Measurements from ENCODE around the gene FAM13A.
"Not testable (repeated sequence)": the region's sequence is repeated elsewhere in the genome, so short reads cannot be mapped to it uniquely, and the experiment has no call there.

The FAM13A gene

GRCh38 chr4:89042055-89042454, 14.9 kb downstream of the FAM13A start:
- no peak for DNase-seq (ENCODE audit: low spot score)

GRCh38 chr4:89039730-89040338, 17.2 kb downstream of the FAM13A start:
- DNase-seq (ENCODE audit: low spot score) = no peak

- no peak for DNase-seq (ENCODE audit: low spot score)
Observed at GRCh38 chr4:89036535-89036934, 20.4 kb downstream of the FAM13A start.

GRCh38 chr4:89031272-89031671, 25.7 kb downstream of the FAM13A start:
- DNase-seq (ENCODE audit: low spot score) = no peak

DNA sequence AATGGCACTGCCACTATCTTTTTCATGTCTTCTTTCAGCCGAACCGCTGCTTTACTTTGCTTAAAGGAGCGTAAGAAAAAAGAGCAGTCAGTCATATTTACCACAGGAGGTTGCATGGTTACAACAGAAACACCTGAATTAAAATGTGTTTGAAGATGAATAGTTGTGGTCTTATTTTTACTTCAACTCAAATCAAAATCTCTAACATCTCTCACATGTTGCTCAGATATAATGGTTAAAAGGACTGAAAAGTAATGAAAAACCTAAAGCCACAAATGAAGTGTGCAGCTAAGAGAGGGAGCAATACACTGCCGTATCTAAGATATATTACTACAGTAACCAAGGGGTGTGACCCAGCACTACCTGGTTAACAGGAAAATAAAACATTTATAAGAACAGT, 27.4 kb downstream of the FAM13A start:
- DNase-seq (ENCODE audit: low spot score) = no peak

DNA sequence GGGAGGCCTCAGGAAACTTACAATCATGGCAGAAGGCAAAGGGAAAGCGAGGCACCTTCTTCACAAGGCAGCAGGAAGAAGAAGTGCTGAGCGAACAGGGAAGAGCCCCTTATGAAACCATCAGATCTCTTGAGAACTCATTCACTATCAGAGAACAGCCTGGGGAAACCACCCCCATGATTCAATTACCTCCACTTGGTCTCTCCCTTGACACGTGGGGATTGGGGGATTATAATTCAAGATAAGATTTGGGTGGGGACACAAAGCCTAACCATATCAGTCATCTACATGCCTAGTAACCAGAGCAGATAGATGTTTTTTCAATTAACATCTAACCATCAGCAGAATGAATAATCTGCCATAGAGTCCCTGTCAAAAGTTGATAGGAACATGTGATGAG, 30.4 kb downstream of the FAM13A start:
- no peak for DNase-seq (ENCODE audit: low spot score)

DNA sequence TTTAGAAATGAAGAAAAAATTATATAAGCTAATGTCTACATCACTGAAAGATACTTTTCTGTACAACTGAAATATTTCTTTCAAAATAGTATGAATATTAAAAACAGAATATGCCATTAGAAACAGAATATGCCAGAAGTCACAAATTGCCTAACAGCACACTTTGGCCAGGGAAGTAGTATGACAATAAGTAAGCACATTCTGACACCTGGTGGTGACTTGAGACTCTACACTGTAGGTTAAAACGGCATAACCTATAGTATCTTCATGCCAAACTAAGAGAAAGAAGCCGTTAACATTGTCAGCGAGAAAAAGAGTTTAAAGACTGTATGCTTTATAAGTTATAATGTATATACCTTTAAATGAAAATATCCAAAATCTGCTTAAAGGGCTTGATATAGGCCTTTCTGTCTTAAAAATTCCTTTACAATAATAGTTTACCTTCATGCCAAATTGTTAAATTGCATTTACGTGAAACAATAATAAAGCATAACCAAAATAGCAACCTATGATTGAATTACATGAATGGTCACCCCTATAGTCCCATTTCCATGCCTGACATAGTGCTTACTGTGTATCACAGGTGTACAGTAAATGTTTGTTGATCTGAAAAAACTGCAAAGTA, 32.8 kb downstream of the FAM13A start:
- DNase-seq (ENCODE audit: low spot score) = peak; percentile 71

DNA sequence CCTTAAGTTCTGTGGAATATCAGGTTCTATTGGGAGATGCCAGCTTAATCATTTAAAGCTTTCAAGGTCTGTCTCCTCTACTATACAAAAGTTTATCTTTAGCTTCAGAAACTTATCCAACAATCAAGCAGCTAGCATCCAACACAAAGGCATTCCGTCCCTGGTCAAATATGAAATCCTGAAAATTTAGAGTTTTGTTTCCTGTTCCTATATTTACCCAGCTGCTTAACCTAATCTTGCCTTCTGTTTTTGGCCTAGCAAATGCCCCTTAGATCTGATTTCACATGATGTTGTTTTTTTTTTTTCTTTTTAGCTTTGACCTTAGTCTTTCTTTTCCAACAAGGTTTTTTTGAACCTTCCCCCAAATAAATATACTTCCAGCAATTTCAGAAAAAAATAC, 33.8 kb downstream of the FAM13A start:
- DNase-seq (ENCODE audit: low spot score) = no peak

GRCh38 chr4:89022426-89023128, 34.4 kb downstream of the FAM13A start:
- no peak for DNase-seq (ENCODE audit: low spot score)

DNA sequence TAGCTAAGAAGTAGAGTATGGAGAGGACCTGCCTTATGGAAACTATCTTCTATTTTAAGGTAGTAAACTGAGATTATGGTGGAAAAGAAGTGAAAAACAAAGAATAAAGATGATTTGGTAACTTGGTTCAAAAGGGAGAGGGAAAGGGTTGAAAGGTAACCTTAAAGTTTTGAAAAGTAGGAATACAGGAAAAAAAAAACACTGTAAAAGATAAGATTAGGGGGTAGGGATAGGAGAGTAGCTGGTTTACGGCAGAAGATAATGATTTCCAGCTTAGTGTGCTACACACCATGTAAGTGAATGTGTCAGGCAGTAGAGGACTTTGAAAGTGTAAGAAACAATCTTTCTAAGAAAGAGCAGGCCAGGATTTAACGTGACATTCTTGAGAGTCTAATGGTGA, 35.3 kb downstream of the FAM13A start:
- no peak for DNase-seq (ENCODE audit: low spot score)

- no peak for DNase-seq (ENCODE audit: low spot score)
Observed at GRCh38 chr4:89021062-89021461, 35.9 kb downstream of the FAM13A start.

DNA sequence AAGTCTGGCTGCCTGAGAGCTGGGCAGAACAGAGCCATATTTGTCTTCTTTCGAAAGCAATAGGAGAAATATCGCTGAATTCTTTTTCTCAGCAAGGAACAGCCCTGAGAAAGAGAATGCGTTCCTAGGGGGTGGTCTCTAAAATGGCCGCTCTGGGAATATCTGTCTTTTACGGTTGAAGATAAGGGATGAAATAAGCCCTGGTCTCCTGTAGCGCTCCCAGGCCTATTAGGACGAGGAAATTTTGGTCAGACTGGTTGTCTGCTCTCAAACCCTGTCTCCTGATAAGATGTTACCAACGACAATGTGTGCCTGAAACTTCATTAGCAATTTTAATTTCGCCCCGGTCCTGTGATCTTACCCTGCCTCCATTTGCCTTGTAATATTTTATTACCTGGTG, 42.1 kb downstream of the FAM13A start:
- not testable (repeated sequence) for DNase-seq (ENCODE audit: low spot score)

DNA sequence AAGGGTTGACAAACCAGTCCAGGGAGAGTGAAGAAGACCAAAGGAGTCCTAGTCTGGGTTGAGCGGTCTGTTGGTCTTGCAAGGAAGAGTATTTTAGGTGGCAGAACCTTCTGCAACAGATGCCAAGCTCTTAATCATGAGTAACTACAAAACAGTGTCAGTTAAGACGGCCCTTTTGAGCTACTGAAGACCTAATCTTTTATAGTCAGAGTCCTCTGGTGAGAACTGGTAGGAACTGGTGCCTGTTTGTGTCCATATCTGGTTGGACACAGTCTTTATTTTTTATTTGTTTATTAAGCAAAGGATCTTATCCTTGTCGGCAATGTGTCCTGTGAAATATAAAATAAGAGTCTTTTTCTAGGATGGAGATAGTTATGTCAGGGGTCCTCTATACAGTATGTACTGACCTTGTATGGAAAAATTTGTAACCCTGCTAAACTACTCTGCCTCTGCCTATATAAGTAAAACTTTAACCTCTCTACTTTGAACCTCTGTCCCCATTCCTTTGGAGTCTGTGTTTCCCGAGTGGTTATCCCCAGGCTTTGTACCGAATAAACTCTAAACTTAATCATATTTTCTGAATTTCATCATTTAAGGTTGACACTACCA, 47.1 kb downstream of the FAM13A start:
- DNase-seq (ENCODE audit: low spot score) = no peak

GRCh38 chr4:89009115-89009514, 47.9 kb downstream of the FAM13A start:
- no peak for DNase-seq (ENCODE audit: low spot score)

GRCh38 chr4:89008166-89008565, 48.8 kb downstream of the FAM13A start:
- DNase-seq (ENCODE audit: low spot score) = no peak

- no peak for DNase-seq (ENCODE audit: low spot score)
Observed at GRCh38 chr4:89007338-89007939, 49.5 kb downstream of the FAM13A start.

DNA sequence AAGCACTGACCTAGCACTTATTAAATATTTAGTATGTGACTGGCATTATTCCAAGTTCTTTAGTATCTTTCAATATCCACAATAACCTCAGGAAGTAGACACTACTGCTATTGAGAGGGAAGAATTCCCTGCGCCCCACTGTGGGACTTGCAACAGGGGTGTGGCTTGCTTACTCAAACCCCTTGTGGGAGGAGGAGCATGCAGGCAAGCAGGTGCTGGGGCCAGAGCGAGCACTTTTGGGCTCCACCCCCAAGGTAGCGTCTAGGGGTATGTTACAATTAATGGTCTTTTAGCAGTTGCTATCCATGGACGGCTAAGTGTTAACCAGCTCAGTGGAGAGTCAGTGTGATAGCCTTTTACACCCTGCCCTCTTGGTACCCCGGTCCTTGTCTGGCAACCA, 50.7 kb downstream of the FAM13A start:
- no peak for DNase-seq (ENCODE audit: low spot score)

- not testable (repeated sequence) for DNase-seq (ENCODE audit: low spot score)
Observed at GRCh38 chr4:89005066-89005465, 51.9 kb downstream of the FAM13A start.

DNA sequence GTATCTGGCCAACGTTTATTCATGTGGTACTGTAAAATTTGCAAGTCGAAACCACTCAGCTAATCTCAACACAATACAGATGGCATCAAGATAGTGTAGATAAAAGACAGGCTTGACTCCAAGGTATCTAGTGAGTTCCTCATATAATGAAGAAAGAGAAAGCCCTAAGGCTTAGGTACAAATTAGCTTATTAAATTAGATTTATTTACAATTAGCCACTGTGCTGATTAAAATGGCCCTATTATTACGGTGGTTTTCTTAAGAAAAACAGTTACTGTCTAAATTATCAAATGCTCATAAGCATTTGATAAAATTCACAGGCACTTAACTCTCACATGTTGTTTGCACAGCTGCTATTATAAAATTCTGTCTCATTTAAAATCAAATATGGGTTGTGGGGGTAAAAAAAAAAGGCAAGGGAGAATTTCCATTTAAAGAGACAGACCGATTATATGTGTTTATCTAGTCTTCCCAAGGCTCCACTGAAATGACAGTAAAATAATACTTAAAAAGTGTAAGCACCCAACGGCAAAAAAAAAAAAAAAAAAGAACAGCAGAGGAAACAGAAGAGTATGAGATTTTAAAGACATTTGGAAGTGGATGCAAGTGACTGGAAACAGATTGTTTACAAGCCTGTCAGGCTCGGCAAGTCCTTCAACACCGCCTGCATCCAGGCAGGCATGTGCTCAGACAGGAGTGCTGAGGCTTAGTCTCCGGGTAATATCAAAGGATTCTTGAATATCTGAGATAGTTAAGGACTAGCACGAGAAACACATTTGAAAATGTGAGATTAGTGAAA, 55.1 kb downstream of the FAM13A start:
- DNase-seq (ENCODE audit: low spot score) = no peak

DNA sequence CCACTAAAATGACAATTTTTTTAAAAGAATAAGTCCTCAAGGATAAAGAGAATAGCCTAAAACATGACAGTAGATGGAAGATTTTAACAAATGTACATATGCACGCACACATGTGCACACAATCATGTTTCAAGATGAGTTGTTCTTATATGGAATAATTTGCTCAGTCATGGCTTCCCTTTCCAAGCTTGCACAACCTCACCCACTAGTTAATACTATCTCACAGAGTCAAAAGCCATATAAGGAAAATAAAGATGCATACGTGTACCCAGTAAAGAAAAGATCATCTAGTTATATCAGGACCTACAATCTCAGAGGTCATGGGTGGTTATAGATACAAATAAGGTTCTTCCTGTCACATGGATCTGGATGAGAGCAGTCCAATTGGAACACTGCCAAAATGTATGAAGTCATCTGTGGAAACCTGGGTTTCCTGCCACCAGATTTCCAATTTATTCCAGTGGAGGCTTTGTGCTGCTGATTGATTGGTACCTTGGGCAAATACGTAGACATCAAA, 56.1 kb downstream of the FAM13A start:
- no peak for DNase-seq (ENCODE audit: low spot score)

- DNase-seq (ENCODE audit: low spot score) = no peak
Observed at GRCh38 chr4:89000382-89000781, 56.6 kb downstream of the FAM13A start.

Data from CD4-positive, alpha-beta T cell treated with Interleukin-6 at 100 ng/mL for 8 hours (primary cell).